ENCODE data around the gene C12orf54.
"Not testable (repeated sequence)": the region's sequence is repeated elsewhere in the genome, so short reads cannot be mapped to it uniquely, and the experiment has no call there.

The C12orf54 gene

GRCh38 chr12:48451372-48451771 lies 30.9 kb upstream of the C12orf54 start:
- ChIA-PET POLR2A (no interaction called here), CTCF (no interaction called here)
- no peak for TF ChIP-seq CTCF (IDR thresholded peaks at IDR 0.05; ENCODE audit: control extremely low read depth, extremely low read depth, low read depth, missing control alignments)
- no peak for DNase-seq (ENCODE audit: extremely low spot score)

- DNase-seq (ENCODE audit: extremely low spot score); POLR2A ChIA-PET: not testable (repeated sequence)
- CTCF ChIA-PET, result interaction anchor here (0.8 to 1.1 kb wide), 2 partner anchors 165 to 645 kb away, joined by 3 to 4 read pairs; no protein-coding TSS in a partner anchor
These were observed 29.3 kb upstream of the C12orf54 start for GRCh38 chr12:48452961-48453360.

- TF ChIP-seq CTCF (IDR thresholded peaks at IDR 0.05; ENCODE audit: control extremely low read depth, extremely low read depth, low read depth, missing control alignments), result peak; percentile 5
- ChIA-PET CTCF (no interaction called here), POLR2A (no interaction called here)
- DNase-seq (ENCODE audit: extremely low spot score), result no peak
These were observed 27.6 kb upstream of the C12orf54 start for GRCh38 chr12:48454667-48455066.

GRCh38 chr12:48455116-48455515 lies 27.2 kb upstream of the C12orf54 start:
- no peak for DNase-seq (ENCODE audit: extremely low spot score)

GRCh38 chr12:48459259-48459658 lies 23.0 kb upstream of the C12orf54 start:
- no peak for DNase-seq (ENCODE audit: extremely low spot score)
- ChIA-PET POLR2A (no interaction called here), CTCF (no interaction called here)
- TF ChIP-seq CTCF (IDR thresholded peaks at IDR 0.05; ENCODE audit: control extremely low read depth, extremely low read depth, low read depth, missing control alignments), result no peak

More at GRCh38 chr12:48455116-48455515, 27.2 kb upstream of the C12orf54 start:
- ChIA-PET CTCF (interaction anchor here (1.0 to 1.1 kb wide), 2 partner anchors 8 to 26 kb away, joined by 3 read pairs; no protein-coding TSS in a partner anchor), POLR2A (no interaction called here)
- no peak for TF ChIP-seq CTCF (IDR thresholded peaks at IDR 0.05; ENCODE audit: control extremely low read depth, extremely low read depth, low read depth, missing control alignments)

GRCh38 chr12:48469027-48469426 lies 13.3 kb upstream of the C12orf54 start:
- CTCF ChIA-PET; POLR2A ChIA-PET; DNase-seq (ENCODE audit: extremely low spot score): not testable (repeated sequence)

GRCh38 chr12:48472259-48472658 lies 10.0 kb upstream of the C12orf54 start, which contains the start of gene ANP32D:
TSS of gene ANP32D (plus strand) at chr12:48472559. CDS start at chr12:48472665, 106 bp downstream.
- TF ChIP-seq CTCF (IDR thresholded peaks at IDR 0.05; ENCODE audit: control extremely low read depth, extremely low read depth, low read depth, missing control alignments), result no peak
- POLR2A ChIA-PET, result no interaction called here
- DNase-seq (ENCODE audit: extremely low spot score), result no peak
- CTCF ChIA-PET, result interaction anchor here (1.2 kb wide), 1 partner anchor 146 kb away, joined by 3 read pairs; no protein-coding TSS in a partner anchor

GRCh38 chr12:48473061-48473460 lies 9.2 kb upstream of the C12orf54 start:
- ChIA-PET POLR2A (no interaction called here), CTCF (interaction anchor here (1.2 to 1.8 kb wide), 2 partner anchors 14 to 145 kb away, joined by 3 to 4 read pairs; no protein-coding TSS in a partner anchor)
- no peak for DNase-seq (ENCODE audit: extremely low spot score)
- no peak for TF ChIP-seq CTCF (IDR thresholded peaks at IDR 0.05; ENCODE audit: control extremely low read depth, extremely low read depth, low read depth, missing control alignments)

- DNase-seq (ENCODE audit: extremely low spot score); POLR2A ChIA-PET: not testable (repeated sequence)
- CTCF ChIA-PET, result interaction anchor here (1.8 kb wide), 1 partner anchor 13 kb away, joined by 4 read pairs; no protein-coding TSS in a partner anchor
These were observed 7.8 kb upstream of the C12orf54 start for GRCh38 chr12:48474497-48474896.

Measured in GM10248 (cell line).